Muscle layer of colon (tissue), 2 donors: Measurements from ENCODE around the gene AMOTL2.

Source experiments
- H3K27ac ChIP-seq: one replicate; pipeline ENCODE4 v1.7.0; 2013; ENCODE audit warnings: low read depth, mild to moderate bottlenecking, low read length, moderate library complexity
- H3K27me3 ChIP-seq, 2 donors: one replicate each; pipeline ENCODE4 v1.7.0; 2013; ENCODE audit warnings: low read length in 2 of 2, mild to moderate bottlenecking in 2 of 2; ENCODE audit not compliant: insufficient read depth in 2 of 2, control insufficient read depth in 1 of 2
- H3K36me3 ChIP-seq: one replicate; pipeline ENCODE4 v1.7.0; 2013; ENCODE audit warnings: mild to moderate bottlenecking, low read length; ENCODE audit not compliant: insufficient read depth
- H3K4me1 ChIP-seq: one replicate; pipeline ENCODE4 v1.7.0; 2013; ENCODE audit warnings: mild to moderate bottlenecking, low read length; ENCODE audit not compliant: insufficient read depth
- H3K4me3 ChIP-seq, 2 donors: one replicate each; pipeline ENCODE4 v1.7.0; 2013; ENCODE audit warnings: low read length in 2 of 2, low read depth in 1 of 2, mild to moderate bottlenecking in 1 of 2, moderate library complexity in 1 of 2
- H3K9ac ChIP-seq: one replicate; pipeline ENCODE4 v1.7.0; 2013; ENCODE audit warnings: low read length
- H3K9me3 ChIP-seq: one replicate; pipeline ENCODE4 v1.7.0; 2013; ENCODE audit warnings: mild to moderate bottlenecking, low read length
- donor health status: abdominal sarcoma.
- donor health status: Adenocarcinoma of cecum.

AMOTL2 gene

GRCh38 chr3:134344560-134344959 is 29.7 kb downstream of the AMOTL2 start:
- Histone ChIP-seq H3K9me3 (peaks cover 5% of the 10 kb centered on the region), H3K9ac (no peak overlapping the region), H3K4me3 (no peak overlapping the region), H3K4me1 (peaks cover 11% of the 10 kb centered on the region), H3K27ac (no peak overlapping the region), H3K36me3 (no peaks in the 10 kb centered on the region), H3K27me3 (no peaks in the 10 kb centered on the region)

- Histone ChIP-seq H3K4me3 (no peak overlapping the region), H3K27me3 (no peaks in the 10 kb centered on the region), H3K9me3 (peaks cover 5% of the 10 kb centered on the region), H3K9ac (no peak overlapping the region), H3K4me1 (peaks cover 6% of the 10 kb centered on the region), H3K36me3 (no peaks in the 10 kb centered on the region), H3K27ac (no peak overlapping the region)
These were observed 32.0 kb downstream of the AMOTL2 start for GRCh38 chr3:134342259-134342658.

GRCh38 chr3:134341389-134341788 is 32.9 kb downstream of the AMOTL2 start:
- Histone ChIP-seq H3K27ac (no peak overlapping the region), H3K9me3 (no peaks in the 10 kb centered on the region), H3K9ac (no peak overlapping the region), H3K27me3 (no peaks in the 10 kb centered on the region), H3K36me3 (no peaks in the 10 kb centered on the region), H3K4me1 (peaks cover 6% of the 10 kb centered on the region), H3K4me3 (no peak overlapping the region)

DNA sequence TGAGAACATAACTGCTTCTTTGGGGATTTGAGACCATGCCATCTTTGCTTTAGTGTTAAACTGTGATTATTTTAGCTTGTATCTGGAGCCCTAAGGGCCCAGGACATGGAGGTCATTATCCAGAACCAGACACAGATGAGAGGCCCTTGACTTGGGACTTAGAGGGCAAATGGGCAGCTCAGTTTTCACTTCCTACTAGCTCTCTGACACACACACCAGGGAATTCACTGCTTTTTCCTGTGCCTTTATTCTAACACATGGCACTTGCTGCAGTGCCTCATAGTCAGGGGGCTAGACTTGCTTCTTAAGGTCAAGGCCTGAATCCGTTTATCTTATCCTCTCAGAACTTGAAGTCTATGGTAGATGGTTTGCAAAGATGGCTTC is 33.3 kb downstream of the AMOTL2 start:
- peaks cover 6% of the 10 kb centered on the region for H3K4me1 ChIP-seq
- H3K9me3 ChIP-seq = no peaks in the 10 kb centered on the region
- no peaks in the 10 kb centered on the region for H3K27me3 ChIP-seq
- no peaks in the 10 kb centered on the region for H3K36me3 ChIP-seq
- H3K4me3 ChIP-seq = no peak overlapping the region
- no peak overlapping the region for H3K27ac ChIP-seq
- no peak overlapping the region for H3K9ac ChIP-seq

GRCh38 chr3:134340362-134340981 is 33.8 kb downstream of the AMOTL2 start:
- no peak overlapping the region for H3K27ac ChIP-seq
- H3K9ac ChIP-seq = no peak overlapping the region

GRCh38 chr3:134339913-134340312 is 34.3 kb downstream of the AMOTL2 start:
- no peaks in the 10 kb centered on the region for H3K27me3 ChIP-seq
- H3K9ac ChIP-seq = no peak overlapping the region
- H3K9me3 ChIP-seq = no peaks in the 10 kb centered on the region
- H3K36me3 ChIP-seq = no peaks in the 10 kb centered on the region
- H3K4me1 ChIP-seq = peaks cover 14% of the 10 kb centered on the region
- H3K27ac ChIP-seq = no peak overlapping the region
- H3K4me3 ChIP-seq = no peak overlapping the region

More at GRCh38 chr3:134340362-134340981, 33.8 kb downstream of the AMOTL2 start:
- Histone ChIP-seq H3K36me3 (no peaks in the 10 kb centered on the region), H3K27me3 (no peaks in the 10 kb centered on the region), H3K4me3 (no peak overlapping the region), H3K4me1 (peaks cover 8% of the 10 kb centered on the region), H3K9me3 (no peaks in the 10 kb centered on the region)

DNA sequence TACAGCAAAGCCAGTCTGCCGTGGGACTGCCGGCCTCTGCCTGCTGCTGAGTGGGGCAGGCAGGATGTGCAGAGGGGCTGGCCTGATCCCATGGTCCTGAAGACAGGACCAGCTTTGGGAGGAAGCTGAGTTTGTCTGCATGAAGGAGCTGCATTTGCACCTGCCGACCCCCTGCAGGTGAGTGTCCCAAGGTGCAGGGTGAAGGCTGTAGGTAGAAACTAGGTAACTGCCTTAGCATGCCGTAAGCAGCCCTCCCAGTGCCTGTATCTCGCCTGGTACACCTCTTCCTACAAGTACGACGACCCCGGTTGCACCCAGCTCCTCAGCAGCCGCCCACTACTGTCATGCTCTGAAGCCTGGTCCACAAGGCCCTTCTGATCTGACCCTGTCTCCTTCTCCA is 34.9 kb downstream of the AMOTL2 start:
- Histone ChIP-seq H3K4me3 (no peak overlapping the region), H3K9me3 (no peaks in the 10 kb centered on the region), H3K4me1 (peaks cover 19% of the 10 kb centered on the region), H3K36me3 (no peaks in the 10 kb centered on the region), H3K27ac (no peak overlapping the region), H3K9ac (no peak overlapping the region), H3K27me3 (no peaks in the 10 kb centered on the region)

GRCh38 chr3:134338516-134339261 is 35.6 kb downstream of the AMOTL2 start:
- Histone ChIP-seq H3K27me3 (no peaks in the 10 kb centered on the region), H3K27ac (no peak overlapping the region), H3K4me3 (no peak overlapping the region), H3K9me3 (no peaks in the 10 kb centered on the region), H3K4me1 (peaks cover 26% of the 10 kb centered on the region), H3K36me3 (no peaks in the 10 kb centered on the region), H3K9ac (no peak overlapping the region)

- Histone ChIP-seq H3K9me3 (no peaks in the 10 kb centered on the region), H3K9ac (no peak overlapping the region), H3K4me1 (peaks cover 31% of the 10 kb centered on the region), H3K36me3 (no peaks in the 10 kb centered on the region), H3K4me3 (no peak overlapping the region), H3K27ac (no peak overlapping the region), H3K27me3 (no peaks in the 10 kb centered on the region)
These were observed 36.1 kb downstream of the AMOTL2 start for GRCh38 chr3:134338201-134338512.

DNA sequence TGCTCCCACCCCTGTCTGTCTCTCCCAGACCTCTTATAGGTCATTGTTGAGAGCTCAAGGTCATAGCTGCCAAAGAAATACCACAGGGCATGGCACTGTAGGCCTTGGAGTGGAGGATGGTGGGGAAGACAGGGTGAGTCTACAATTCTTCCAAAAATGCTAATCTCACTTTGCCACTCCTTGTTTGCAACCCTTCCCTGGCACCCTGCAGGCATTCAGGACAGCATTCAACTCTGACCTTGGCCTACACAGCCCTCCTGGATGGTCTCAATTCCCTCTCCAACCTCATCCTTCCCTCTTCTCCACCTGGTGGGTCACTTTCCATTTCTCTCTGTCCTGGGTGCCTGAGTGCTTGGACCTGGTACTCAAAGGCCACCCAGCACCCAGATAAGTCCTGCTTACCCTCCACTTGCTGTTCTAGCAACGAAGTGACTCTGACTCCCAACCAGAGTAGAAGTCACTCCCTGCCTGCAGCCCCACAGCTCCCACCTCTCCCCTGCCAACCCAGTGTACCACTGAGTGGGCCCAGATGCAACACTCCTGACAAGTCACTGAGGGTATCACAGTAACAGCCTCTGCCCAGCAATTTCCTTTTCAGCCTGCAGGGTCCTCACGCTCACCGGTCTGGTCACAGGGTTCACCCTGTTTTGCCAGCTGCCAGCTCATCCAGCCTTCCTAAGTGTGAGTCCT is 36.6 kb downstream of the AMOTL2 start:
- H3K4me1 ChIP-seq = peaks cover 34% of the 10 kb centered on the region
- no peaks in the 10 kb centered on the region for H3K36me3 ChIP-seq
- no peaks in the 10 kb centered on the region for H3K9me3 ChIP-seq
- H3K9ac ChIP-seq = no peak overlapping the region
- no peak overlapping the region for H3K27ac ChIP-seq
- no peak overlapping the region for H3K4me3 ChIP-seq
- no peaks in the 10 kb centered on the region for H3K27me3 ChIP-seq

- no peaks in the 10 kb centered on the region for H3K27me3 ChIP-seq
- H3K27ac ChIP-seq = no peak overlapping the region
- H3K4me3 ChIP-seq = no peak overlapping the region
- H3K9ac ChIP-seq = no peak overlapping the region
- no peaks in the 10 kb centered on the region for H3K36me3 ChIP-seq
- no peaks in the 10 kb centered on the region for H3K9me3 ChIP-seq
- peaks cover 39% of the 10 kb centered on the region for H3K4me1 ChIP-seq
These were observed 37.2 kb downstream of the AMOTL2 start for GRCh38 chr3:134337071-134337482.
